ENCODE data around the gene ZG16.

The ZG16 gene

DNA sequence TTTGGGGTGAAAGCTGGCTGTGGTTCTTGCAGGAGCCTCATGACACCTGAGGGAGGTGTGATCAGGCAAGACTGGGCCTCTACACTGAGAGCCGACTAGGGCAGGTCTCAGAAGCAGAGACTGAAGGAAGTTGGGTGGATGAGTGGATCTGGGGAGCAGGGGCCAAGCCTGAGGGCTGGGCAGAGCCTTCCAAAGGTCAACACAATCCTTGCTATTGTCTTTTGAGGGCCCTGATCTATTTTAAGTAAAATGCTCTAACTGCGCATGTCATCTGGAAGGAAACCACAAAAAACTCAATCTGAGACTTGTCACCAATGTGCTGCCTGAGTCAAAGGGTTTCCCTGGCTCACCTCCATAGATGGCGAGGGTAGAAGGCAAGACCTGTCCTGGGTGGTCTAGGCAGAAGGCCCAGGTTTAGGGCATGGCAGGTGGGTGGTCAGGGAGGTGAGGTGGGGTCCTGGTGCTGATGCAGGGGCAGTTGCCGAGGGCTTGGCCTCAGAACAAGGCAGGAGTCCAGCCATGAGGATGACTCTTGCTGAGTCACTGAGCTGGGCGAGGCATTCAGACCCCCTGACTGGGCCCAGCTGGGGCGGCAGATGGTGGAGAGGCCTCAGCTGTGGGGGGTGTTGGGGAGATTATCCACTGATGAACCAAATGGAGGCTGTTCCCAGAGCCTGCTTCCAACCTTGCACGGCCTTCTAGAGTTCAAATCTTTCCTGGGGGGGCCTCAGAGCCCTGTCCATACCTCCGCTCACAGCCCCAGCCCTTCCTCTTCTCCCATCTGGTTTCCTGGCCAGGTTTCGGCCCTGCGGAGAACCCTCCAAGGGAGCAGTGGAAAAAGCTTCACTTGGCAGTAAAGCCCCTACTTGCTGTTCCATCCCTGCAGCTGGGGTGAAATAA is 47.3 kb downstream of the ZG16 start:
- peak; percentile 71 for DNase-seq (ENCODE audit: low read depth)

GRCh38 chr16:29826342-29826695 is 48.3 kb downstream of the ZG16 start:
- DNase-seq (ENCODE audit: low read depth), result no peak

GRCh38 chr16:29830774-29831173 is 52.7 kb downstream of the ZG16 start:
- DNase-seq (ENCODE audit: low read depth), result no peak

- DNase-seq (ENCODE audit: low read depth), result no peak
These were observed 53.4 kb downstream of the ZG16 start for GRCh38 chr16:29831490-29831889.

Measured in GM04503 (cell line).